DMS53 treated with DMSO at 0.1 percent for 48 hours (cell line): ENCODE measurements around the gene GRID1.
"Not testable (repeated sequence)": the region's sequence is repeated elsewhere in the genome, so short reads cannot be mapped to it uniquely, and the experiment has no call there.

Experiments
- DNase-seq: peaks from one replicate; lab custom pipeline; 2025; ENCODE audit not compliant: unreplicated experiment; lab: John Stamatoyannopoulos, UW

The GRID1 gene

GRCh38 chr10:85976267-85976793 lies 390.3 kb downstream of the GRID1 start:
- no peak for DNase-seq

- DNase-seq = no peak
Measured at GRCh38 chr10:85971494-85971893, 395.1 kb downstream of the GRID1 start.

- no peak for DNase-seq
Measured at GRCh38 chr10:85967594-85967993, 399.0 kb downstream of the GRID1 start.

- DNase-seq = no peak
Measured at GRCh38 chr10:85961479-85962067, 405.0 kb downstream of the GRID1 start.

- no peak for DNase-seq
Measured at GRCh38 chr10:85961073-85961472, 405.5 kb downstream of the GRID1 start.

- no peak for DNase-seq
Measured at GRCh38 chr10:85959239-85959638, 407.4 kb downstream of the GRID1 start.

- DNase-seq = no peak
Measured at GRCh38 chr10:85950921-85951320, 415.7 kb downstream of the GRID1 start.

- peak; percentile 3 for DNase-seq
Measured at GRCh38 chr10:85946713-85947326, 419.8 kb downstream of the GRID1 start.

- DNase-seq = no peak
Measured at GRCh38 chr10:85936161-85936560, 430.4 kb downstream of the GRID1 start.

GRCh38 chr10:85934586-85934985 lies 432.0 kb downstream of the GRID1 start:
- no peak for DNase-seq

GRCh38 chr10:85929993-85930392 lies 436.6 kb downstream of the GRID1 start:
- DNase-seq = not testable (repeated sequence)

GRCh38 chr10:85927952-85928665 lies 438.5 kb downstream of the GRID1 start:
- no peak for DNase-seq

- no peak for DNase-seq
Measured at GRCh38 chr10:85926986-85927385, 439.6 kb downstream of the GRID1 start.

- no peak for DNase-seq
Measured at GRCh38 chr10:85926136-85926535, 440.5 kb downstream of the GRID1 start.

GRCh38 chr10:85925201-85925750 lies 441.3 kb downstream of the GRID1 start:
- no peak for DNase-seq

- no peak for DNase-seq
Measured at GRCh38 chr10:85924382-85925102, 442.1 kb downstream of the GRID1 start.

- no peak for DNase-seq
Measured at GRCh38 chr10:85922356-85923129, 444.1 kb downstream of the GRID1 start.

- no peak for DNase-seq
Measured at GRCh38 chr10:85921789-85922188, 444.8 kb downstream of the GRID1 start.

- DNase-seq = no peak
Measured at GRCh38 chr10:85920311-85920710, 446.3 kb downstream of the GRID1 start.

- DNase-seq = no peak
Measured at GRCh38 chr10:85919491-85920021, 447.0 kb downstream of the GRID1 start.
